ENCODE data around the gene PRADC1.

The PRADC1 gene

GRCh38 chr2:73218298-73218697 lies 14.7 kb downstream of the PRADC1 start:
- Histone ChIP-seq H3K27ac (no peak overlapping the region), H3K36me3 (peaks cover 33 to 57% (median 47%) of the 10 kb centered on the region in 11 experiments), H3K4me1 (peaks cover 13 to 23% (median 17%) of the 10 kb centered on the region in 10 experiments), H4K20me1 (peaks cover 0 to 56% (median 10%) of the 10 kb centered on the region in 11 experiments; a peak in 11 of 22 replicates), H3K4me2 (no peak overlapping the region), H3K4me3 (no peak overlapping the region), H3K9me3 (replicated peaks in 1 of 11) (no peaks in the 10 kb centered on the region), H3K9ac (peak overlapping the region in 1 of 11 experiments; percentile 4; a peak in 1 of 22 replicates), H3K27me3 (no peaks in the 10 kb centered on the region)
- TF ChIP-seq Cebpa-rat (IDR thresholded peaks at IDR 0.05), result no peak

- Histone ChIP-seq H3K4me1 (peaks cover 18 to 28% (median 21%) of the 10 kb centered on the region in 10 experiments), H3K27ac (no peak overlapping the region), H3K9ac (no peak overlapping the region), H3K27me3 (no peaks in the 10 kb centered on the region), H3K4me3 (no peak overlapping the region), H3K9me3 (replicated peaks in 1 of 11) (no peaks in the 10 kb centered on the region), H3K36me3 (peaks cover 28 to 52% (median 42%) of the 10 kb centered on the region in 11 experiments), H4K20me1 (peaks cover 0 to 56% (median 10%) of the 10 kb centered on the region in 11 experiments; a peak in 11 of 22 replicates), H3K4me2 (no peak overlapping the region)
- no peak for TF ChIP-seq Cebpa-rat (IDR thresholded peaks at IDR 0.05)
Measured at GRCh38 chr2:73217826-73218225, 15.2 kb downstream of the PRADC1 start.

- peaks cover 0 to 56% (median 10%) of the 10 kb centered on the region in 11 experiments; a peak in 11 of 22 replicates for H4K20me1 ChIP-seq
- peaks cover 21 to 45% (median 36%) of the 10 kb centered on the region in 11 experiments for H3K36me3 ChIP-seq
- TF ChIP-seq Cebpa-rat (IDR thresholded peaks at IDR 0.05), result peak in 1 of 11 experiments; percentile 33; a peak in 1 of 22 replicates
- H3K27me3 ChIP-seq, result no peaks in the 10 kb centered on the region
- no peak overlapping the region for H3K27ac ChIP-seq
- H3K9ac ChIP-seq, result no peak overlapping the region
- no peaks in the 10 kb centered on the region for H3K9me3 ChIP-seq (replicated peaks in 1 of 11)
- H3K4me3 ChIP-seq, result no peak overlapping the region
- no peak overlapping the region for H3K4me2 ChIP-seq
- peaks cover 21 to 35% (median 28%) of the 10 kb centered on the region in 10 experiments for H3K4me1 ChIP-seq
Measured at GRCh38 chr2:73217160-73217559, 15.9 kb downstream of the PRADC1 start.

- Histone ChIP-seq H3K9ac (peak overlapping the region in 8 of 11 experiments; percentile 81 to 97 (median 93); a peak in 8 of 22 replicates), H3K4me3 (peak overlapping the region; percentile 76 to 93 (median 82); a peak in 15 of 20 replicates), H3K27ac (0 out of 22 replicates have a peak overlapping the region, but pooled peaks of 3 of the 11 experiments have one; percentile 97 to 98 (median 97)), H3K4me1 (peaks cover 21 to 38% (median 32%) of the 10 kb centered on the region in 10 experiments), H3K36me3 (peaks cover 4 to 26% (median 17%) of the 10 kb centered on the region in 11 experiments; a peak in 14 of 22 replicates), H3K9me3 (replicated peaks in 1 of 11) (no peaks in the 10 kb centered on the region), H3K27me3 (no peaks in the 10 kb centered on the region), H4K20me1 (peaks cover 0 to 50% (median 10%) of the 10 kb centered on the region in 11 experiments; a peak in 11 of 22 replicates), H3K4me2 (peak overlapping the region; percentile 74 to 96 (median 88))
- TF ChIP-seq Cebpa-rat (IDR thresholded peaks at IDR 0.05), result no peak
Measured at GRCh38 chr2:73215254-73215653, 17.8 kb downstream of the PRADC1 start.

GRCh38 chr2:73214120-73215035 lies 18.7 kb downstream of the PRADC1 start, which contains the start of gene SMYD5:
Gene SMYD5, plus strand, starts transcription at chr2:73214245. Its CDS starts 22 bp downstream, at chr2:73214267.
- Histone ChIP-seq H3K9me3 (replicated peaks in 1 of 11) (no peaks in the 10 kb centered on the region), H3K4me2 (peak within 1 kb of the TSS; percentile 74 to 96 (median 88)), H3K4me3 (peak within 1 kb of the TSS; percentile 76 to 93 (median 82)), H3K27me3 (no peaks in the 10 kb centered on the region), H3K27ac (peak within 1 kb of the TSS; percentile 66 to 98 (median 93)), H3K36me3 (peaks cover 0 to 17% (median 9%) of the 10 kb centered on the region in 11 experiments; a peak in 12 of 22 replicates), H3K4me1 (peaks cover 21 to 38% (median 32%) of the 10 kb centered on the region in 10 experiments), H3K9ac (peak within 1 kb of the TSS; percentile 81 to 97 (median 92)), H4K20me1 (peaks cover 0 to 45% (median 10%) of the 10 kb centered on the region in 11 experiments; a peak in 10 of 22 replicates)
- no peak for TF ChIP-seq Cebpa-rat (IDR thresholded peaks at IDR 0.05)

GRCh38 chr2:73212448-73213176 lies 20.4 kb downstream of the PRADC1 start:
- Histone ChIP-seq H3K9me3 (replicated peaks in 1 of 11) (no peaks in the 10 kb centered on the region), H3K4me1 (peaks cover 21 to 38% (median 32%) of the 10 kb centered on the region in 10 experiments), H3K9ac (peak overlapping the region in 8 of 11 experiments; percentile 90 to 97 (median 93); a peak in 15 of 22 replicates), H4K20me1 (peaks cover 0 to 27% (median 0%) of the 10 kb centered on the region in 11 experiments; a peak in 5 of 22 replicates), H3K27ac (peak overlapping the region in 3 of 11 experiments; percentile 90 to 98 (median 95); a peak in 4 of 22 replicates), H3K4me3 (peak overlapping the region in 3 of 10 experiments; percentile 80 to 89 (median 80); a peak in 4 of 20 replicates), H3K36me3 (no peaks in the 10 kb centered on the region), H3K27me3 (no peaks in the 10 kb centered on the region), H3K4me2 (peak overlapping the region; percentile 74 to 96 (median 88))
- TF ChIP-seq Cebpa-rat (IDR thresholded peaks at IDR 0.05), result no peak

- H3K27me3 ChIP-seq, result no peaks in the 10 kb centered on the region
- no peaks in the 10 kb centered on the region for H3K9me3 ChIP-seq (replicated peaks in 1 of 11)
- H3K4me1 ChIP-seq, result peaks cover 21 to 37% (median 32%) of the 10 kb centered on the region in 10 experiments
- no peak overlapping the region for H3K4me3 ChIP-seq
- no peak overlapping the region; a peak in 2 of 22 replicates for H3K9ac ChIP-seq
- no peak overlapping the region for H3K27ac ChIP-seq
- peaks cover 0 to 22% (median 0%) of the 10 kb centered on the region in 11 experiments; a peak in 3 of 22 replicates for H4K20me1 ChIP-seq
- no peak for TF ChIP-seq Cebpa-rat (IDR thresholded peaks at IDR 0.05)
- H3K4me2 ChIP-seq, result peak overlapping the region in 8 of 11 experiments; percentile 78 to 96 (median 88); a peak in 12 of 22 replicates
- H3K36me3 ChIP-seq, result no peaks in the 10 kb centered on the region
Measured at GRCh38 chr2:73212098-73212447, 21.0 kb downstream of the PRADC1 start.

GRCh38 chr2:73210696-73211095 lies 22.3 kb downstream of the PRADC1 start:
- no peak overlapping the region for H3K9ac ChIP-seq
- H4K20me1 ChIP-seq, result peaks cover 0 to 8% (median 0%) of the 10 kb centered on the region in 11 experiments; a peak in 2 of 22 replicates
- H3K36me3 ChIP-seq, result no peaks in the 10 kb centered on the region
- no peaks in the 10 kb centered on the region for H3K27me3 ChIP-seq
- H3K4me1 ChIP-seq, result peaks cover 26 to 34% (median 31%) of the 10 kb centered on the region in 10 experiments
- H3K4me3 ChIP-seq, result no peak overlapping the region
- no peak overlapping the region for H3K27ac ChIP-seq
- H3K9me3 ChIP-seq (replicated peaks in 1 of 11), result no peaks in the 10 kb centered on the region
- TF ChIP-seq Cebpa-rat (IDR thresholded peaks at IDR 0.05), result no peak
- H3K4me2 ChIP-seq, result no peak overlapping the region

Data from BLaER1 treated with 17β-estradiol and CSF1 and Interleukin-3, amounts not matched to agents 10 nM and 100 nM (cell line).